Left ventricle myocardium superior (tissue), 1 donor: ENCODE measurements around the gene SLC7A4. TPM values are rescaled to one million over a fixed set of nuclear protein-coding genes. Genes with fewer than 3 reads are reported as not detected.
"Not testable (repeated sequence)": the region's sequence is repeated elsewhere in the genome, so short reads cannot be mapped to it uniquely, and the experiment has no call there.

ENCODE experiments used
- ATAC-seq: fragments of 200-7000 bp; cut with Tn5 transposase; one replicate; pipeline ENCODE4 v1.9.1; 2020; ENCODE audit warnings: mild to moderate bottlenecking, moderate library complexity
- DNase-seq: peaks from one replicate; pipeline ENCODE4 v3.0.0-alpha.2; 2020
- intact Hi-C: fragments of 100-400 bp; cut with micrococcal nuclease; formaldehyde crosslinking; loops from one replicate; pipeline ENCODE4 v1.11.0; 2022
- total RNA-seq: library from RNA; stranded (reverse); fragmentation: NEBNext Ultra II Directional; extraction: Animal tissue kit (Norgen Biotek cat#: 25700); gene quantifications from one replicate; pipeline ENCODE4 v1.2.1, GENCODE V29; 2021
- donor health status: DM: no; HTN: yes; CAD: no; lungs with severe emphysema.

Gene SLC7A4
- total RNA-seq, 1 donor from 2014 or later = 0.30 TPM

- ATAC-seq (peak; percentile 45), DNase-seq (peak; percentile 48)
- intact Hi-C loops = no loop called here
These were observed 12.7 kb upstream of the SLC7A4 start for GRCh38 chr22:21044931-21045584.

- intact Hi-C loops = no loop called here
- DNase-seq = no peak
- no peak for ATAC-seq
These were observed 11.6 kb upstream of the SLC7A4 start for GRCh38 chr22:21043860-21044535.

GRCh38 chr22:21042978-21043859 lies 10.9 kb upstream of the SLC7A4 start:
- ATAC-seq (no peak), DNase-seq (peak; percentile 9)
- intact Hi-C loops = no loop called here

DNA sequence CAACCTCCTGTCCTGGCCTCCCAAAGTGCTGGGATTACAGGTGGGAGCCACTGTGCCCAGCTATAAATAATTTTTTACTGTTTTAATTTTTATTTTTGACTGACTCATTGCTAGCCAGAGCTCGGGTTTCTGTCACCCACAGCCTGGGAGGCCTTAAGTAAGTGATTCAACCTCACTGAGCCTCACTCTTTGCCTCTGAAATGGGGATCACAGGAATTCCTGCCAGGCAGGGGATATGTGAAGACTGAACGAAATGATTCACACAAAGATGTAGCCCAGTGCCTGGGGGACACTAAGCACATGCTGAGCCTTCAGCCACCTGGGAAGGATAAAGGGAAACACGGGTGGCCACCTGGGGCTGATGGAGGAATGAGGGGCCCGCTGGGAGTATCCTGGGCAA lies 9.6 kb upstream of the SLC7A4 start:
- intact Hi-C loops = no loop called here
- ATAC-seq (no peak), DNase-seq (peak; percentile 4)

DNA sequence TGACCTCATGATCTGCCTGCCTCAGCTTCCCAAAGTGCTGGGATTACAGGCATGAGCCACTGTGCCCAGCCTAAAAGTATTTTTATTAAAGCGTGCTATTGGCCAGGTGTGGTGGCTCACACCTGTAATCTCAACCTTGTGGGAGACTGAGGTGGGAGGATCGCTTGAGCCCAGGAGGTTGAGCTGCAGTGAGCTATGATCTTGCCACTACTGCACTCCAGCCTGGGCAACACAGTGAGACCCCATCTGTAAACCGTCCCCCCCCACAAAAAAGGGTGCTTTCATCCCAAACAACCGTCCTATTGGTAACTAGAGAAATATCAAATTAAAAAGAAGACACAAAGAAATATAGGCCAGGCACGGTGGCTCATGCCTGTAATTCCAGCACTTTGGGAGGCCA lies 6.8 kb upstream of the SLC7A4 start:
- peak; percentile 6 for DNase-seq
- ATAC-seq, intact Hi-C loops: not testable (repeated sequence)

DNA sequence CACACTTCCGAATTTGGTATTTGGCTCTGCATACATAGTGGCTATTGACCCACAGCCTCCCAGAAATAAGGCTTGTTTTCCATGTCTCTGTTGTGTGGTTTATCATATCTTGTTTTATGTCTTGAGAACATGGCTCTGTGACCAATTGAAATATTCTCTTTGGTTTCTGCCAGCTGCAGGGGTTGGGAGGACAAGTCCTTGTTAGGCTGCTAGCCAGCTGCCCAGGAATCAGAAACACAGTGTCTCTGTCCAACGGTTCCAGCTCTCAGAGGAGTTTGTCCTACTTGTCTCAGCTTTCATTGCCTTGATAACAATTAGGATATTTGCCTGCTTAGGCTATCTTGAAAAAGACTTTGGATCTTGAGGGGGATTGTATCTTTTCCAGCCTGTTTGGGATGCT lies 6.0 kb upstream of the SLC7A4 start:
- peak; percentile 73 for ATAC-seq

GRCh38 chr22:21034989-21035388 lies 2.6 kb upstream of the SLC7A4 start:
- ATAC-seq = no peak
- DNase-seq = no peak
- intact Hi-C loops = no loop called here

More for the DNA sequence above, 6.0 kb upstream of the SLC7A4 start:
- peak; percentile 35 for DNase-seq
- intact Hi-C loops = no loop called here

DNA sequence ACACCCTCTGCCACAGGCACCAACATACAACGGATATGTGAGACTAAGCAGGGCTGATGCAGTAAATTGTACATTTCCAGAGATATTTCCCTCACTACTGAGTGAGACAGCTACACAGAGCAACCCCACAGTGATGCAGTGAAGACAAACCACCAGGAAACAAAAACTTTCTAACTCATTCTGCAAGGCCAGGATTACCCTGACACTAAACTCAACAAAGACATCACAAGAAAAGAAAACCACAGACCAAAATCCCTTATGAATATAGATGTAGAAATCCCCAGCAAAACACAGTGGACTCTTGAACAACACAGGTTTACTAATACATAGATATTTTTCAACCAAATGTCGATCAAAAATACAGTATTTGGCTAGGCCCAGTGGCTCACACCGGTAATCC lies 1.5 kb upstream of the SLC7A4 start:
- ATAC-seq (no peak), DNase-seq (no peak)
- intact Hi-C loops = no loop called here

DNA sequence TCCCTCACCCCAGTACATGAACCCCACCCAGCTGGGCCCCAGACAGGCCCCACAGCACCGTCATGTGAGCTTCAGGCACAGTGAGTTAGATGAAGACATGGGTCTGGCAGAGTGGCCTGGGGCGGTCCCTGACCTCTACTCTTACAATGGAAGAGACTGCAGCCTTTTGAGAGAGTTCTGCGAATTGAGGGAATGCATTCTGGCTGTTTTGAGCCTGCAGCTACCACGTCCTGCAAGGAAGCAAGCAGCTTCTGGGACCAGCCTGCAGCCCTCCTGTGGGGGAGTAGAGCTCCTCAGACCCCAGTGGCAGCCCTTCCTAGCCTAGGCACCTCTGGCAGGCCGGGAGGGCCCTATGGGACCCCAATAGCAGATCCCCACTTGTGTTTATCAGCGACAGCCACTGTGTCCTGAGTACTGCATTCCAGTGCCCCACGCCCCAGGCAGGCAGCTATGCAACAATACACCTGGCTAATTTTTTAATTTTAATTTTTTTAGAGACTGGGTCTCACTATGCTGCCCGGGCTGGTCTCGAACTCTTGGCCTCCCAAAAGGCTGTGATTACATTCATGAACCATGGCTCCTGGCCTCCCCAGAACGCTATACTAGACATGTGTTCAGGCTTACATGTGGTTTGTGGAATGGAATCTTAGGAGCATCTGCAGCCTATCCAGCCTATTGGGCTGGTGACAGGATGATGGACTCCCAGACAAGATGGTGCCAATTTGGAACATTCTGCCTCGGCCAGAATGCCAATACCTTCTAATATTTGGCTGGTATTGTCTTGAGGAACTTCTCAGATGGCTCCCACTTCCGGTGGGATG lies 717 bp upstream of the SLC7A4 start:
- intact Hi-C loops = no loop called here
- no peak for ATAC-seq
- no peak for DNase-seq

GRCh38 chr22:21031545-21032036 lies 770 bp downstream of the SLC7A4 start:
- DNase-seq (no peak), ATAC-seq (no peak)
- intact Hi-C loops = no loop called here

DNA sequence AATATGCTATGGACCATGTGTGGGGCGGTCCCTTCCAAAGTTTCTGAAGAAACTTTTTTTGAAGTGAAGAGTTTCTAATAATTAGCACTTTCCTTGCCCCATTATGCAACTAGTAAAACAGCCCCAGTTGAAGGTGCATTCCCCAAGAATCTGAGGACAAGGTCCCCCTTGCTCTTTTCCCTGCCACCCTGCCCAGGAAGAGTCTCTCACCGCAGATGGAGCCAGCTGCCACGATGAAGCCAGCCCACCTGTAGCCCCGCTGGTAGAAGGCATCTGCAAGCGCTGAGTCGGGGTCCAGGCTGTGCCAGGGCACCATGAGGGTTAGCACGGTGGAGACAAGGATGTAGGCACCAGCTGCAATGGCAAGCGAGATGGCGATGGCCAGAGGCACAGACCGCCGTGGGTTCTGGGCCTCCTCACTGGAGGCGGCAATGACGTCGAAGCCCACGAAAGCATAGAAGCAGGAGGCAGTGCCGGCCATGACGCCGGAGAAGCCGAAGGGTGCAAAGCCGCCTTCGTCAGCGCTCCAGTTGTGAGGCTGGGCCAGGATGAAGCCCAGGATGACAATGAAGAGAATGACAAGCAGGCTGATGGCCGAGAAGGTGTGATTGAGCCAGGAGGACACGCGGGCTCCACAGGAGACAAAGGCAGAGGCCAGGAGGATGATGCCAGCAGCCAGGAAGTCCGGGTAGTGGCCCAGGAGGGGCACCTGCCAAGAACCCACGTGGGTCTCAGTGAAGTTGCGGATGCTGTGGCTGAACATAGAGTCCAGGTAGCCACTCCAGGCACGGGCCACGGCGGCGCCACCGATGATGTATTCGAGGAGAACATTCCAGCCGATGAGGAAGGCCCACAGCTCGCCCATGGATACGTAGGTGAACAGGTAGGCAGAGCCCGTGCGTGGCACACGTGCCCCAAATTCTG lies 1.5 kb downstream of the SLC7A4 start:
- DNase-seq (no peak), ATAC-seq (no peak)
- intact Hi-C loops = no loop called here

GRCh38 chr22:21030032-21030431 lies 2.3 kb downstream of the SLC7A4 start:
- no peak for ATAC-seq
- no peak for DNase-seq
- intact Hi-C loops = no loop called here

GRCh38 chr22:21029486-21030025 lies 2.8 kb downstream of the SLC7A4 start:
- DNase-seq (no peak), ATAC-seq (no peak)
- intact Hi-C loops = no loop called here

GRCh38 chr22:21028277-21029251 lies 3.8 kb downstream of the SLC7A4 start:
- ATAC-seq (no peak), DNase-seq (no peak)
- intact Hi-C loops = no loop called here

- ATAC-seq (peak; percentile 68), DNase-seq (peak; percentile 73)
- intact Hi-C loops = no loop called here
These were observed 5.3 kb downstream of the SLC7A4 start for GRCh38 chr22:21026783-21027692.
